KBM-7 (cell line): ENCODE data around the gene TMEM175.
"Not testable (repeated sequence)": the region's sequence is repeated elsewhere in the genome, so short reads cannot be mapped to it uniquely, and the experiment has no call there.

ENCODE experiments used
- DNase-seq: peaks from one replicate; pipeline ENCODE4 v3.0.0-alpha.2; 2015
- in situ Hi-C: fragments of 300-500 bp; cut with MboI; formaldehyde crosslinking; loops from 2 replicates; pipeline ENCODE4 v1.14.3; 2020; ENCODE audit warnings: low sequenced_read_pairs, low pct_unique_long_range_greater_than_20kb, mixed read lengths

Gene TMEM175

GRCh38 chr4:965048-965765 is 32.9 kb downstream of the TMEM175 start:
- no peak for DNase-seq
- in situ Hi-C loops = no loop called here

GRCh38 chr4:965766-966134 is 33.5 kb downstream of the TMEM175 start:
- no peak for DNase-seq
- in situ Hi-C loops = no loop called here

- in situ Hi-C loops = no loop called here
- no peak for DNase-seq
Measured at GRCh38 chr4:966266-967112, 34.2 kb downstream of the TMEM175 start.

GRCh38 chr4:967113-968104 is 35.1 kb downstream of the TMEM175 start:
- in situ Hi-C loops = no loop called here
- no peak for DNase-seq

- in situ Hi-C loops = no loop called here
Measured at GRCh38 chr4:968221-968620, 36.0 kb downstream of the TMEM175 start.

GRCh38 chr4:968621-969394 is 36.5 kb downstream of the TMEM175 start:
- no peak for DNase-seq
- in situ Hi-C loops = no loop called here

More at GRCh38 chr4:968221-968620, 36.0 kb downstream of the TMEM175 start:
- DNase-seq = no peak

GRCh38 chr4:970046-970745 is 37.9 kb downstream of the TMEM175 start:
- in situ Hi-C loops = no loop called here

GRCh38 chr4:970854-971520 is 38.7 kb downstream of the TMEM175 start:
- DNase-seq = no peak
- in situ Hi-C loops = no loop called here

More at GRCh38 chr4:970046-970745, 37.9 kb downstream of the TMEM175 start:
- no peak for DNase-seq

GRCh38 chr4:971666-972500 is 39.6 kb downstream of the TMEM175 start:
- DNase-seq = no peak
- in situ Hi-C loops = no loop called here

GRCh38 chr4:972651-973424 is 40.6 kb downstream of the TMEM175 start:
- in situ Hi-C loops = no loop called here
- no peak for DNase-seq

GRCh38 chr4:973431-974397 is 41.5 kb downstream of the TMEM175 start, which contains the start of gene DGKQ:
Gene DGKQ, minus strand, starts transcription at chr4:973569. Its CDS starts 87 bp downstream, at chr4:973482.
- DNase-seq = no peak
- in situ Hi-C loops = no loop called here

- DNase-seq = no peak
- in situ Hi-C loops = no loop called here
Measured at GRCh38 chr4:974668-975067, 42.4 kb downstream of the TMEM175 start.

GRCh38 chr4:976016-976415 is 43.8 kb downstream of the TMEM175 start:
- in situ Hi-C loops, DNase-seq: not testable (repeated sequence)

GRCh38 chr4:978957-979701 is 46.9 kb downstream of the TMEM175 start:
- in situ Hi-C loops = no loop called here
- peak; percentile 71 for DNase-seq
